HepG2 (cell line): Measurements from ENCODE around the gene POLR3K. TPM values are rescaled to one million over a fixed set of nuclear protein-coding genes. Genes with fewer than 3 reads are reported as not detected.

ENCODE experiments used
- CENPT ChIP-seq: sonication (generic); formaldehyde crosslinking; IDR thresholded peaks from 2 replicates; pipeline ENCODE4 v1.8.0; 2022; ENCODE audit warnings: low read depth, mild to moderate bottlenecking, moderate library complexity, missing genetic modification reagents
- DZIP1 ChIP-seq: sonication (generic); formaldehyde crosslinking; IDR thresholded peaks from 2 replicates; pipeline ENCODE4 v1.5.0; 2020; ENCODE audit warnings: mild to moderate bottlenecking, missing genetic modification reagents
- E2F5 ChIP-seq: sonication (generic); formaldehyde crosslinking; conservative IDR thresholded peaks from 2 replicates; pipeline ENCODE4 v1.4.0; 2020; ENCODE audit warnings: missing genetic modification reagents
- FOXA1 ChIP-seq, 2 experiments: fragments of 450-650 bp in 1 of 2; sonication (generic) in 1 of 2; formaldehyde crosslinking in 1 of 2; IDR thresholded peaks; 2 replicates each; pipeline versions ENCODE4 v1.4.0 to v1.6.1; 2016 to 2020; ENCODE audit warnings: missing genetic modification reagents in 1 of 2
- HNRNPUL1 ChIP-seq: fragments of 200-400 bp; formaldehyde crosslinking; IDR thresholded peaks from 2 replicates; pipeline ENCODE4 v1.6.1; 2017; ENCODE audit warnings: low read depth, mild to moderate bottlenecking, low read length, moderate library complexity
- NCOA5 ChIP-seq: sonication (generic); formaldehyde crosslinking; IDR thresholded peaks from 2 replicates; pipeline ENCODE4 v1.4.0; 2020; ENCODE audit warnings: missing genetic modification reagents
- NR2F2 ChIP-seq: IDR thresholded peaks from 2 replicates; pipeline ENCODE4 v1.6.1; 2012; ENCODE audit warnings: low read depth, inconsistent platforms, borderline replicate concordance
- SMAD1 ChIP-seq: sonication (generic); formaldehyde crosslinking; IDR thresholded peaks from 2 replicates; pipeline ENCODE4 v1.4.0; 2020; ENCODE audit warnings: missing genetic modification reagents, low read depth, mild to moderate bottlenecking, borderline replicate concordance
- TSC22D2 ChIP-seq: sonication (generic); formaldehyde crosslinking; IDR thresholded peaks from 2 replicates; pipeline ENCODE4 v1.5.1; 2020; ENCODE audit warnings: missing genetic modification reagents, mild to moderate bottlenecking, borderline replicate concordance
- UBTF ChIP-seq: sonication (generic); formaldehyde crosslinking; IDR thresholded peaks from 2 replicates; pipeline ENCODE4 v1.4.0; 2020; ENCODE audit warnings: mild to moderate bottlenecking, missing genetic modification reagents
- ZBTB1 ChIP-seq: sonication (generic); formaldehyde crosslinking; IDR thresholded peaks from 2 replicates; pipeline ENCODE4 v1.4.0; 2020; ENCODE audit warnings: missing genetic modification reagents, borderline replicate concordance
- ZBTB46 ChIP-seq: sonication (generic); formaldehyde crosslinking; IDR thresholded peaks from 2 replicates; pipeline ENCODE4 v1.4.0; 2020; ENCODE audit warnings: mild to moderate bottlenecking, missing genetic modification reagents, borderline replicate concordance
- ZNF33A ChIP-seq: sonication (generic); formaldehyde crosslinking; IDR thresholded peaks from 2 replicates; pipeline ENCODE4 v1.5.1; 2020; ENCODE audit warnings: missing genetic modification reagents, mild to moderate bottlenecking, moderate library complexity, borderline replicate concordance
- ZNF430 ChIP-seq: sonication (generic); formaldehyde crosslinking; IDR thresholded peaks from 2 replicates; pipeline ENCODE4 v1.9.0; 2021; ENCODE audit warnings: mild to moderate bottlenecking, missing genetic modification reagents
- ZNF614 ChIP-seq: IDR thresholded peaks from 2 replicates; pipeline ENCODE4 v1.6.1; 2018; ENCODE audit warnings: missing biosample characterization, missing genetic modification reagents, inconsistent platforms, borderline replicate concordance
- ZNF7 ChIP-seq: IDR thresholded peaks from 2 replicates; pipeline ENCODE4 v1.6.1; 2016; ENCODE audit warnings: missing biosample characterization, missing genetic modification reagents
- ZNF792 ChIP-seq: IDR thresholded peaks from 2 replicates; pipeline ENCODE4 v1.6.1; 2016
- polyA plus RNA-seq, 8 experiments: library from polyadenylated mRNA; depleted of rRNA in 3 of 8; stranded (reverse) in 7 of 8; unstranded in 1 of 8; fragments of >200 nt; fragmentation: Illumina TruSeq in 4 of 8; extraction: Trizol in 4 of 8; gene quantifications; 2 replicates each; pipeline versions ENCODE4 v1.2.1 to v1.2.3, GENCODE V29; 2011 to 2016; ENCODE audit warnings: low read depth in 4 of 8, missing spikeins in 1 of 8, mixed read lengths in 1 of 8; ENCODE audit not compliant: insufficient read depth in 1 of 8
- total RNA-seq, 5 experiments: library from RNA; depleted of rRNA; stranded (reverse); fragments of >200 nt; fragmentation: Illumina TruSeq; extraction: Trizol; gene quantifications; 2 replicates each; pipeline ENCODE4 v1.2.3, GENCODE V29; 2016; ENCODE audit warnings: low read depth in 1 of 5
- TF ChIP-seq, protein P1 (sequence below): sonication (generic); formaldehyde crosslinking; IDR thresholded peaks from 2 replicates; pipeline ENCODE4; 2020; ENCODE audit warnings: missing genetic modification reagents, mild to moderate bottlenecking, borderline replicate concordance

The POLR3K gene
- total and polyA plus RNA-seq, 2 of the 13 experiments (the other 11 are each of a cell fraction or from before 2014, with no cell fraction given) = 14.8 to 18.8 TPM

DNA sequence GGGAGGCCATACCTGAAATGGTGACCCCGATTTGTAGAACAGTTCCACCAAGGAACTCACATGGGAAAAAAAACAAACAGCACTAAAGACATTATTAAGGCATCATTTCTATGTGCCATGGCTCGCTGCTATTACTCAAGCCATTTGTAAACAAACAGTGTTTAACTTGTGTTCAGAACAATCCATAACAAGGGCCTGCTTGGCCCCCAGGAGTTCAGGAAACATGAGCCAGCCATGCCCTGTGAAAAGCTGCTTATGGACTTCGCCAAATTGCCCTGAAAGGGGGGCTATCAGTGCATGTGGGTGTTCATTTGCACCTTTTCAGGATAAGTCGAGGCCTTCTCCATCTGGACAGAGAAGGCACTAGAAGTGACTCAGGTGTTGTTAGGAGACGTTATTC is 8.0 kb downstream of the POLR3K start (continued):
- TF ChIP-seq DZIP1 (CRISPR knock-in tag) (no peak), ZBTB1 (CRISPR knock-in tag) (no peak), HNRNPUL1 (no peak), FOXA1 (IDR thresholded peaks at IDR 0.05) (no peak), FOXA1 (CRISPR knock-in tag; IDR thresholded peaks at IDR 0.05) (peak; percentile 75), ZNF33A (no peak), ZNF430 (CRISPR knock-in tag) (0 out of 2 replicates have a peak, but pooled peaks have one; percentile 45), ZNF614 (CRISPR knock-in tag) (0 out of 2 replicates have a peak, but pooled peaks have one; percentile 32), E2F5 (CRISPR knock-in tag) (no peak), CENPT (no peak), ZNF792 (no peak), UBTF (CRISPR knock-in tag) (no peak), SMAD1 (no peak), TSC22D2 (CRISPR knock-in tag) (no peak), ZBTB46 (CRISPR knock-in tag) (no peak), NCOA5 (CRISPR knock-in tag) (no peak), NR2F2 (0 out of 2 replicates have a peak, but pooled peaks have one; percentile 28), ZNF7 (no peak)
- TF ChIP-seq, protein P1, sequence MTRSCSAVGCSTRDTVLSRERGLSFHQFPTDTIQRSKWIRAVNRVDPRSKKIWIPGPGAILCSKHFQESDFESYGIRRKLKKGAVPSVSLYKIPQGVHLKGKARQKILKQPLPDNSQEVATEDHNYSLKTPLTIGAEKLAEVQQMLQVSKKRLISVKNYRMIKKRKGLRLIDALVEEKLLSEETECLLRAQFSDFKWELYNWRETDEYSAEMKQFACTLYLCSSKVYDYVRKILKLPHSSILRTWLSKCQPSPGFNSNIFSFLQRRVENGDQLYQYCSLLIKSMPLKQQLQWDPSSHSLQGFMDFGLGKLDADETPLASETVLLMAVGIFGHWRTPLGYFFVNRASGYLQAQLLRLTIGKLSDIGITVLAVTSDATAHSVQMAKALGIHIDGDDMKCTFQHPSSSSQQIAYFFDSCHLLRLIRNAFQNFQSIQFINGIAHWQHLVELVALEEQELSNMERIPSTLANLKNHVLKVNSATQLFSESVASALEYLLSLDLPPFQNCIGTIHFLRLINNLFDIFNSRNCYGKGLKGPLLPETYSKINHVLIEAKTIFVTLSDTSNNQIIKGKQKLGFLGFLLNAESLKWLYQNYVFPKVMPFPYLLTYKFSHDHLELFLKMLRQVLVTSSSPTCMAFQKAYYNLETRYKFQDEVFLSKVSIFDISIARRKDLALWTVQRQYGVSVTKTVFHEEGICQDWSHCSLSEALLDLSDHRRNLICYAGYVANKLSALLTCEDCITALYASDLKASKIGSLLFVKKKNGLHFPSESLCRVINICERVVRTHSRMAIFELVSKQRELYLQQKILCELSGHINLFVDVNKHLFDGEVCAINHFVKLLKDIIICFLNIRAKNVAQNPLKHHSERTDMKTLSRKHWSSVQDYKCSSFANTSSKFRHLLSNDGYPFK (CRISPR knock-in tag) = no peak
